Stimulated activated CD8-positive, alpha-beta memory T cell treated with anti-CD3 and anti-CD28 coated beads, Interleukin-4, amount 100 ng/mL, for 4 hours (primary cell): ENCODE results near the gene IGFBP2.

Experiments
- DNase-seq, 2 donors: peaks; one replicate each; pipeline ENCODE4 v3.0.0-alpha.2; 2020; ENCODE audit warnings: low read depth in 2 of 2, low spot score in 1 of 2

Gene IGFBP2

GRCh38 chr2:216700781-216701180 lies 67.6 kb downstream of the IGFBP2 start:
- no peak for DNase-seq

DNA sequence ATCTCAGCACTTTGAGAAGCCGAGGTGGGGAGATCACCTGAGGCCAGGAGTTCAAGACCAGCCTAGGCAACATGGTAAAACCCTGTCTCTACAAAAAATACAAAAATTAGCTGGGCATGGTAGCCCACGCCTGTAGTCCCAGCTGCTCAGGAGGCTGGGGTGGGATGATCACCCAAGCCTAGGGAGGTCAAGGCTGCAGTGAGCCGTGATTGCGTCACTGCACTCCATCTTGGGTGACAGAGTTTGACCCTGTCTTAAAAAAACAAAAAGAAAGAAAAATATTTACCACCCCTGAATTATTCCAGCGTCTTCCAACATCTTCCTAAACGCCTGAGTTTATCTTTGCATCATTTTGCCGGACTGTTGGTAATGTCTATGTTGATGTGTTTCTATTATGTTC lies 68.3 kb downstream of the IGFBP2 start:
- no peak for DNase-seq

- DNase-seq: no peak
Observed at GRCh38 chr2:216702756-216703155, 69.5 kb downstream of the IGFBP2 start.

GRCh38 chr2:216710551-216711301 lies 77.5 kb downstream of the IGFBP2 start:
- DNase-seq: no peak

DNA sequence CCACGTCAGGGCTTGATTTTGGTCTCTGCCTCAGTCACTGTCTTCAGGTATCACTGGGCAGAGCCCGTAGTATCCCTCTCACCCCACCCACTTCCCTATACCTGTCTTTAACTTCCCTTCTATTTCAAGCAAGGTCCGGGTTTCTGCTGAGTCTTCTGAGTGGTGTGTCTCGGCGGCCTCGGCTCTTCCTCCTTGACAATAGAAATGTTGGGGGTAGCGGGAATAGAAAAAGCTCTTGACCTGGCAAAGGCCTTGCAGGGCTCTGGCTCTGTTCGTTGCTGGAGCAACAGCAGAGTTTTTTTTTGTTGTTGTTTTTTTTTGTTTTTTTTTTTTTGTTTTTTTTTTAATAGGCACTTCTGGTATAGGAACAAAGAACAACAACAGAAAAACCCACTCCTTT lies 78.1 kb downstream of the IGFBP2 start:
- no peak for DNase-seq

DNA sequence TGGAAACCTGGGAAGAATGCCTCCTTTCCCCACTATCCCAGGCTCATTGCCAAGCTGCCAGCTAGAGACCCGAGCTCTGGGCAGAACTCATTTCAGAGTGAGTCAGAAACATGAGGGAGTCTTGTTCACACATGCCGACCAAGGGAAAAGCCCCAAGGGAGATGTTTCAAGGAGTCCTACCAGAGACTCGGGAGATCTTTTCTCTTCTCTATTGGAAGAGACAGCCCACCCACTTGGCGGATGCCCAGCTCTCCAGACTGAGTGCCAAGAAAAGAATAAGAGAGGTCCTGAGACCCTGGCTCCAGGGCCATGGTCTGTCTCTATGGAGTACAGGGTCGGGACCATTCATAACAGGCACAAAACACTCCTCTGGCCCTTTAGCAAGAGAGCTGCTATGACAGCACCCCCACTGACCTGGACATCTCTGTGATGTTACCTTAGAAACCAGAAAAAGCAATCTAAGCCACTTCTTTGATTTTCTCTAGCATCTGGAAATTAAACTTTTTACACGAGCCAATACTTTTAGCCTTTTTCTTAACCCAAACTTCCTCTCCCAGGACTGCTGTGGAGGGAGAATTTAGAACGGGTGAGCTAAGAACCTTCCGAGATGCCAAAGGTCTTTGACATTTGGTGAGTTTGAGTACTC lies 80.6 kb downstream of the IGFBP2 start:
- DNase-seq: no peak
